Spleen (tissue), 7 donors: Measurements from ENCODE around the gene TSC1.

Experiments used
- POLR2A ChIP-seq, 3 donors: fragments of 450-650 bp; IDR thresholded peaks; one replicate each; pipeline ENCODE4 v1.5.1; 2017; ENCODE audit warnings: antibody characterized with exemption in 3 of 3, mild to moderate bottlenecking in 1 of 3
- POLR2AphosphoS5 ChIP-seq, 3 donors: sonication (generic); formaldehyde crosslinking; IDR thresholded peaks; one replicate each; pipeline ENCODE4 v1.5.1; 2017; ENCODE audit warnings: antibody characterized with exemption in 3 of 3
- TF ChIP-seq, protein P1 (sequence below), 11 experiments: fragments of 200-600 bp in 7 of 11; fragments of 450-650 bp in 4 of 11; sonication (generic) in 4 of 11; IDR thresholded peaks in 8 of 11; conservative IDR thresholded peaks in 3 of 11; 1 replicate in 7 of 11; 2 replicates in 4 of 11; pipeline versions ENCODE4 v1.4.0 to v1.8.0; 2016 to 2021; ENCODE audit warnings: antibody characterized with exemption in 11 of 11, inconsistent platforms in 4 of 11, mild to moderate bottlenecking in 1 of 11
- donor health status: DM: no; HTN: no; CAD: no; lungs with moderate emphysema.
- donor health status: DM: no; HTN: no; CAD: no.
- donor health status: DM: no; HTN: no; CAD: no.

DNA sequence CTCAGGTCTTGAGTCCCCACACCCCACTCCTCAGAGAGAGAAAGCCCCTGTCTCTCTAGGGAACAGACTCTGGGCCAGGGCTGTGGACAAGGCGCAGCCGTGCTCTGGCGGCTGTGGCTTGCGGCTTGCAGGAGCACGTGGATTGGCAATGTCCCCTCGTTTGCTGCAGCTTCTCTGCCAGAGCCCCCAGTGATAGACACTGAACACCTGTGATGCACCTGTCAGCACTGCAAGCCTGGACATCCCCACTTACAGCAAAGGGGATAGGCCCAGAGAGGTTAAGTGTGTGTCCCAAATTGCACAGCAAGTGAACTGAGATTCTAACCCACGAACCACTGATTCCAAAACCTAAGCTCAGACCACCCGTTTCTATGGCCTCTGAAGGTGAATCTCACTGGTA, 41.1 kb upstream of the TSC1 start:
- TF ChIP-seq POLR2AphosphoS5 (IDR thresholded peaks at IDR 0.05) (no peak), POLR2A (IDR thresholded peaks at IDR 0.05) (no peak)
- TF ChIP-seq, protein P1, sequence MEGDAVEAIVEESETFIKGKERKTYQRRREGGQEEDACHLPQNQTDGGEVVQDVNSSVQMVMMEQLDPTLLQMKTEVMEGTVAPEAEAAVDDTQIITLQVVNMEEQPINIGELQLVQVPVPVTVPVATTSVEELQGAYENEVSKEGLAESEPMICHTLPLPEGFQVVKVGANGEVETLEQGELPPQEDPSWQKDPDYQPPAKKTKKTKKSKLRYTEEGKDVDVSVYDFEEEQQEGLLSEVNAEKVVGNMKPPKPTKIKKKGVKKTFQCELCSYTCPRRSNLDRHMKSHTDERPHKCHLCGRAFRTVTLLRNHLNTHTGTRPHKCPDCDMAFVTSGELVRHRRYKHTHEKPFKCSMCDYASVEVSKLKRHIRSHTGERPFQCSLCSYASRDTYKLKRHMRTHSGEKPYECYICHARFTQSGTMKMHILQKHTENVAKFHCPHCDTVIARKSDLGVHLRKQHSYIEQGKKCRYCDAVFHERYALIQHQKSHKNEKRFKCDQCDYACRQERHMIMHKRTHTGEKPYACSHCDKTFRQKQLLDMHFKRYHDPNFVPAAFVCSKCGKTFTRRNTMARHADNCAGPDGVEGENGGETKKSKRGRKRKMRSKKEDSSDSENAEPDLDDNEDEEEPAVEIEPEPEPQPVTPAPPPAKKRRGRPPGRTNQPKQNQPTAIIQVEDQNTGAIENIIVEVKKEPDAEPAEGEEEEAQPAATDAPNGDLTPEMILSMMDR (IDR thresholded peaks at IDR 0.05 in 8 of 11, conservative IDR thresholded peaks at IDR 0.05 in 3 of 11), result no peak
